BLaER1 (cell line): ENCODE results near the gene CNTFR.

Source experiments
- H3K27ac ChIP-seq: shearing (Covaris generic); formaldehyde crosslinking; 2 replicates; pipeline ENCODE4 v1.8.1; 2022
- H3K27me3 ChIP-seq: shearing (Covaris generic); formaldehyde crosslinking; 2 replicates; pipeline ENCODE4 v1.8.1; 2022
- H3K36me3 ChIP-seq: shearing (Covaris generic); formaldehyde crosslinking; 2 replicates; pipeline ENCODE4 v1.8.1; 2022
- H3K4me1 ChIP-seq: shearing (Covaris generic); formaldehyde crosslinking; 2 replicates; pipeline ENCODE4 v1.8.1; 2022
- H3K4me2 ChIP-seq: shearing (Covaris generic); formaldehyde crosslinking; 2 replicates; pipeline ENCODE4 v1.8.1; 2022
- H3K4me3 ChIP-seq: shearing (Covaris generic); formaldehyde crosslinking; 2 replicates; pipeline ENCODE4 v1.8.1; 2022
- H3K9ac ChIP-seq: shearing (Covaris generic); formaldehyde crosslinking; 2 replicates; pipeline ENCODE4 v1.8.1; 2022
- H3K9me3 ChIP-seq: shearing (Covaris generic); formaldehyde crosslinking; 2 replicates; pipeline ENCODE4 v1.8.1; 2022
- H4K20me1 ChIP-seq: shearing (Covaris generic); formaldehyde crosslinking; 2 replicates; pipeline ENCODE4 v1.8.1; 2022
- Cebpa-rat ChIP-seq: shearing (Covaris generic); IDR thresholded peaks from 2 replicates; pipeline ENCODE4 v1.8.1; 2022

The CNTFR gene

DNA sequence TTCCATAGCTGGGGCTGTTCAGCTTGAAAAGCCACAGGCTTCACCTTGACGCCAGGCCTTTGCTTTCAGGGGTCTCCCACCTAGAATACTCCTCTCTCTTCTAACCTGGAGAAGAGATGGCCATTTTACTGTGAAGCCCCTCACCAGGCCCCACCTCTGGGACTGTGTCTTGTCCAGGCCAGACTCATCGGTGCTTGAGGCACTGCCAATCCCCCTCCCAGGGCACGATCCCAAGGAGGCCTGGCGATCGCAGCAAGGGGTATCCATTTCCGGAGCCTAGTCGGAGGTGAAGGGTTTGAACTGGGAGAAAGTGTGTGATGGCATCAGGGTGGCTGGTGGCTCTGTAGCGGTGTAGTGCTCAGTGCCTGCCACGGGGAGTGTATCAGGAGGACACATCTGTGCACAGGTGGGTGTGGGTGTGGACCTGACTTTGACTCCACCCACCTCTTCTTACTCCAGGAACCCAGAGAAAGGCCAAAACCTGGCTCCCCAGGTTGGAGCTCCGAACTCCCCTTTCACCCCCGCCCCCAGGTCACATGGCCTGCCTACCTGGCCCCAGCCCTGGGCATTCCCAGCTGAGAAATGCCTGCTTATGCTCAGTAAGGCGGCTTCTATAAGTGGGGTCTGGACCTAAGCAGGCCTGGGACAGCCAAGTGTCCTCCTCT lies 39.4 kb downstream of the CNTFR start:
- no peak overlapping the region for H3K4me2 ChIP-seq
- no peak overlapping the region for H3K9ac ChIP-seq
- no peaks in the 10 kb centered on the region for H3K36me3 ChIP-seq
- no peaks in the 10 kb centered on the region for H3K9me3 ChIP-seq
- H3K27ac ChIP-seq = no peak overlapping the region
- no peaks in the 10 kb centered on the region for H3K27me3 ChIP-seq
- H3K4me1 ChIP-seq = peaks cover 29% of the 10 kb centered on the region
- H4K20me1 ChIP-seq = peaks cover 10% of the 10 kb centered on the region; the same call in 1 of the 2 replicates
- H3K4me3 ChIP-seq = no peak overlapping the region
- no peak for TF ChIP-seq Cebpa-rat

DNA sequence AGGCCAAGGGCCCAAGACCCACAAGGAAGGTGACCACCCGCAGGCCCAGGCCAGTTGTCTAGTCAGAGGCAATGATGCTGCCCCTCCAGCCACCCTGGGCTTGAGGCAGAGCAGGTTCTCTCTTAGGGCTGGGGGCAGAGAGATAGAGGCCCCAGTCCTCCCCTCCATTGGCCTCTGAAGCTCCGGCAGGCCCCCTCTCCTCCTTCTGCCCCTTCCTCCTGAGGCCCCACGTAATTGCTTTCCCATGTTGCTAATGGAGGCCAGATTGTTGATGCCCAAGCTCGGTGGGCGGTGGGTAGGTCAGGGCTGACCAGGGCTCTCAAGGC lies 40.2 kb downstream of the CNTFR start:
- Histone ChIP-seq H3K4me2 (no peak overlapping the region), H3K9ac (no peak overlapping the region), H3K9me3 (no peaks in the 10 kb centered on the region), H3K4me1 (peaks cover 21% of the 10 kb centered on the region), H4K20me1 (peaks cover 10% of the 10 kb centered on the region; the same call in 1 of the 2 replicates), H3K36me3 (no peaks in the 10 kb centered on the region), H3K27me3 (no peaks in the 10 kb centered on the region), H3K4me3 (no peak overlapping the region), H3K27ac (no peak overlapping the region)
- no peak for TF ChIP-seq Cebpa-rat

DNA sequence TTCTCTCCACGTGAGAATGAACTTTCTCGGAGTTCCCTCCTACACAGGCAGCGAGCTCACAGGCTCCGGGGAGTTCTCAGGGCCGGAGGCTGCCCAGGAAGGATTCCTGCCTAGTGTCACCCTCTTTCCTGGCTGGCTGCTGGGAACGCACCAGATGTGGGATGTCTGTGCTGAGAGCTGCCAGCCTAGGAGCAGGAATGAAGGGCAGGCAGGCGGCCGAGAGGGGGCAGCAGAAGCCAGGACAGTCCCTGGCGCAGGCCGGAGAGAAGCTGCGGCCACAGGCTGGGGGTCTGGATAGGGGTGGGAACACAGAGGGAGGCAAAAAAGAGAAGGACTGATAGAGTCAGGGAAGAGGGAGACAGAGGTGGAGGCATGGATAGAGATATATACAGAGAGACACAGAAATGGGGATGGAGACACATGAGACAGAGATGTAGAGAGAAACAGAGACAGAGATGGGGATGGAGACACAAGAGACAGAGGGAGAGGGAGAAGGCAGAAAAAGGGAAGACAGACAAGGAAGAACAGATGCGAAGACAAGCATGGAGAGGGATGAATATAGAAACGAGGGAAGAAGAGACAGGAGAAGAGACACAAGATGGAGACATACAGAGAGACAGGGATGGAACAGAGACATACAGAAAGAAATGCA lies 41.4 kb downstream of the CNTFR start:
- TF ChIP-seq Cebpa-rat = no peak
- no peak overlapping the region for H3K4me2 ChIP-seq
- no peaks in the 10 kb centered on the region for H3K36me3 ChIP-seq

DNA sequence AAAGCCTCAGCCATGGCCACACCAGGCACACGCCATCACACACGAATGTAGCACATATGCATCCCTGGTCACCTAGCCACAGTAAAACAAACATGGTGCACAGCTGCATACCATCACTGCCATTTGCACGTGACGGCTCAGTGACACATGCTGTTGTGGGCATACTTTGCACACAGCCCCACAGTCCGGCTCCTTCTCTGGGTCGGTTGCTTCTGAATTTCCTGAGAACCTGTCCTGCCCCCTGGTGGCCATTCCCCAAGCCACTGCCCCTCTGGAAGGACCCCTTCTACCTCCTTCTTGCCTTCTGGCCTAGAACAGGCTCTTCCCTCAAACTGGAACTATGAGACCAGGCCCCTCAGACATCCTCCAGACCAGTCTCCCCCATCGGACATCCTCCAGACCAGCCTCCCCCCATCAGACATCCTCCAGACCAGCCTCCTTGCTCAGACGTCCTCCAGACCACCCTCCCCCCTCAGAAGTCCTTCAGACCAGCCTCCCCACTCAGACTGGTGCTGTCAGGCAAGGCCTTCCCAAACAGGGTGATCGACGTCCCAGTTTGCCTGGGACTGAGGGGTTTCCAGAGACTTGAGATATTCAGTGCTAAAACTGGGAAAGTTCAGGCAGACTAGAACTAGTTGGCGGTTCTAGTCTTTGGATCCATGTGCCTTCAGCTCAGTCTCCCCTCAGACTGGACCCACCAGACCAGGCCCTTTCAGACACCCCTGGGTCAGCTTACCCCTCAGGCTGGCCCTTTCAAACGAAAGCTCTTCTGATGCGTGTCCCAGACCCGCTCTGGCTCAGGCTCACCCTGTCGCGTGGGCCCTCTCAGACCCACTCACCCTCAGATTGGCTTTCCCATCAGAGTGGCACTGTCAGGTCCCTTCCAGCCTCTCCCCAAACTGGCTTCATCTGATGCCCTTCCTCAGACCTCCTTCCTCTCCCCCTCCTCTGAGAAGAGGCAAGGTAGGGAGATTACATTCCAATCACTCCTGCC lies 42.4 kb downstream of the CNTFR start:
- no peaks in the 10 kb centered on the region for H4K20me1 ChIP-seq
- H3K27ac ChIP-seq = no peak overlapping the region
- no peaks in the 10 kb centered on the region for H3K27me3 ChIP-seq
- no peaks in the 10 kb centered on the region for H3K4me1 ChIP-seq
- no peak for TF ChIP-seq Cebpa-rat
- no peaks in the 10 kb centered on the region for H3K36me3 ChIP-seq
- H3K9me3 ChIP-seq = no peaks in the 10 kb centered on the region
- H3K9ac ChIP-seq = no peak overlapping the region
- no peak overlapping the region for H3K4me2 ChIP-seq
- H3K4me3 ChIP-seq = no peak overlapping the region

More for the DNA sequence above, 41.4 kb downstream of the CNTFR start:
- H4K20me1 ChIP-seq = peaks cover 1% of the 10 kb centered on the region; the same call in 1 of the 2 replicates
- H3K4me3 ChIP-seq = no peak overlapping the region
- no peak overlapping the region for H3K9ac ChIP-seq
- H3K4me1 ChIP-seq = peaks cover 8% of the 10 kb centered on the region
- no peaks in the 10 kb centered on the region for H3K9me3 ChIP-seq
- no peaks in the 10 kb centered on the region for H3K27me3 ChIP-seq
- no peak overlapping the region for H3K27ac ChIP-seq

DNA sequence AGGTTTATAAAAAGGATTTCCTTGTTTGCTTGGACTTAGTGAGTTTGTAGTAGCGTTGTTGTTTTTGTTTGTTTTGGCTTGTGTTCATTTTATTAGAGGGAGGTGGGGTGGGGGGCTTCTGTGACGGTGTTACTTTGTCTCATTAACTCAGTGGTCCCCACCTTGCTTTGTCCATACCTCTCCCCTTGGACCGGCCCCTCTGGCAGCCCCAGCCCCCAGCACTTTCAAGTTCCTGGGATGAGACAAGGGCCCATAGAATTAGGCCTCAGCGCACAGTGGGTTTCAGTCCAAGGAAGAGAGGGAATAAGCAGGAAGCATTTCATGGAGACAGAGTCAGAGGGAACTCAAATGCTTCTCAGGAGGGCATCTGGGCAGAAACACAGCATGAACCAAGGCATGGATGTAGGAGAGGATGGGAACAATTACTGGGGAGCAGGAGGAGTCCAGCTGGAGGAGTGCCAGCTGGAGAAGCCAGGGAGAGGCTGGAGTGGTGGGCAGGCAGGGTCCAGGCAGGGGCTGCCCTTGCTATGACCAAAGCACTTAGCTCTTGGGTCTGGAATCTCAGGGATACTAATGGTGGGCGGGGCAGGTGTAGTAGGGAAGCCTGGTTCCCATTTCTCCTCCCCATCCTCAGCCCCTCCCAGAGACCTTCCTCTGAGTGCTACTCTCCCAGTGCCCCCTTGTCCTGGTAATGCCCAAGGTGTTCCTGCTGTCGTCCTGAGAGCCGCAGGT lies 43.3 kb downstream of the CNTFR start:
- Histone ChIP-seq H3K4me3 (no peak overlapping the region), H3K4me2 (no peak overlapping the region), H4K20me1 (no peaks in the 10 kb centered on the region), H3K9me3 (no peaks in the 10 kb centered on the region), H3K36me3 (no peaks in the 10 kb centered on the region), H3K27me3 (no peaks in the 10 kb centered on the region), H3K27ac (no peak overlapping the region), H3K4me1 (no peaks in the 10 kb centered on the region), H3K9ac (no peak overlapping the region)
- no peak for TF ChIP-seq Cebpa-rat

DNA sequence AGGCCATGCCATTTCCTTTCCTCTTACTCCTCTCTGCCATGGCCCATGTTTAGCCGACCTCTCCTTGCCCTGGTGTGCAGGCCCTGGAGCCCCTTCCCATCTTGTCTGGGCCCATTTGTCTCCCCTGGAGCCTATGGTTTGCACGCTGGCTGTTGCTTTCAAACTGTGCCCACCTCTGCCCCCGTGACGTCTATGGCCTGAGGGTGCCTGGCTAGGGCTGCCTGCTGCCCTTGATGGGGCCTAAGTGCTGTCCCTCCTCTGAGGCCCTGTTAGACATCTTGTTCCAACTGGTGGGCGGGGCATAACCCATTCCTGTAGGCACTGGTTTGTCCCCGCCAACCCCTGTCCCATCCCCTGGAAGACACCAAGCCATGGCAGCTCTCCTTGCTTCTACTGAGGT lies 44.0 kb downstream of the CNTFR start:
- TF ChIP-seq Cebpa-rat = no peak
- H3K4me3 ChIP-seq = no peak overlapping the region
- no peak overlapping the region for H3K27ac ChIP-seq
- H3K9ac ChIP-seq = no peak overlapping the region
- no peaks in the 10 kb centered on the region for H3K9me3 ChIP-seq
- H3K4me1 ChIP-seq = no peaks in the 10 kb centered on the region
- no peaks in the 10 kb centered on the region for H4K20me1 ChIP-seq
- H3K36me3 ChIP-seq = no peaks in the 10 kb centered on the region
- no peak overlapping the region for H3K4me2 ChIP-seq
- no peaks in the 10 kb centered on the region for H3K27me3 ChIP-seq

DNA sequence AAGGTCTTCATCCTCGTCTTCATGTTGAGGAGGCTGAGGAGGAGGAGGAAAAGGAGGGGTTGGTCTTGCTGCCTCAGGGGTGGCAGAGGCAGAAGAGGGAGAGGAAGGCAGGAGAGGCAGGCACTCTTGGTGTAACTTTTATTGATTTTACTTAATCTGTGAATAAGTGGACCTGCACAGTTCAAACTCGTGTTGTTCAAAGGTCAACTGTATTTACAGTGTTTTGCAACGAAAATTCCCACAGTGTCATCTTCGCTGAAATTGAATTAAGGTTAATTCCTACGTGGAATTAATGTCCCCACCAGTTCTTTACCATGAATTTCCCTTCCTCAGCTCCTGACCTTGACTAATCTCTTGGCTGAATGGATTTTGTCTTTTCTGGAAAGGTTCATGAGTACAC lies 45.5 kb downstream of the CNTFR start:
- H4K20me1 ChIP-seq = no peaks in the 10 kb centered on the region
- no peaks in the 10 kb centered on the region for H3K36me3 ChIP-seq
- no peak for TF ChIP-seq Cebpa-rat
- H3K27ac ChIP-seq = no peak overlapping the region
- H3K9ac ChIP-seq = no peak overlapping the region
- no peaks in the 10 kb centered on the region for H3K9me3 ChIP-seq
- no peak overlapping the region for H3K4me2 ChIP-seq
- H3K4me1 ChIP-seq = no peaks in the 10 kb centered on the region
- no peak overlapping the region for H3K4me3 ChIP-seq
- no peaks in the 10 kb centered on the region for H3K27me3 ChIP-seq

DNA sequence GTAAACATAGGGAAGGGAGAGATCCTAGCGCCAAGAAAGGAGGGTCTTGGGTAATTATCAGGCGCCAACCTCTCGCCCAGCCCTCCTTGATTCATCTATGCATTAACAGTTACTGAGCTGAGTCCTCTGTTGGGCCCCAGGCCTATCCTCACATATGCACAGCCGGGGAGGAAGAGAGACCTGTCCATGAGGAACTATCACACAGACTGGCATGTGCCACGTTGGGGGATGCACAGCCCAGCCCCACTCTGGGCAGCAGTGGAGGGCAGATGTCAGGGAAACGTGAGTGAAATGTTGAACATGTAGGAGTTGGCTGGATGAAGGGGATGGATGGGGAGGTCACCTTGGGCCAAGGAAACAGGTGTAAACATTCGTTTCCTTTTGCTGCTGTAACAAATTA lies 48.0 kb downstream of the CNTFR start:
- Histone ChIP-seq H3K4me1 (no peaks in the 10 kb centered on the region), H3K27me3 (no peaks in the 10 kb centered on the region), H3K9ac (no peak overlapping the region), H3K36me3 (no peaks in the 10 kb centered on the region), H3K9me3 (no peaks in the 10 kb centered on the region), H3K4me3 (no peak overlapping the region), H3K27ac (no peak overlapping the region), H4K20me1 (no peaks in the 10 kb centered on the region), H3K4me2 (no peak overlapping the region)
- TF ChIP-seq Cebpa-rat = no peak

DNA sequence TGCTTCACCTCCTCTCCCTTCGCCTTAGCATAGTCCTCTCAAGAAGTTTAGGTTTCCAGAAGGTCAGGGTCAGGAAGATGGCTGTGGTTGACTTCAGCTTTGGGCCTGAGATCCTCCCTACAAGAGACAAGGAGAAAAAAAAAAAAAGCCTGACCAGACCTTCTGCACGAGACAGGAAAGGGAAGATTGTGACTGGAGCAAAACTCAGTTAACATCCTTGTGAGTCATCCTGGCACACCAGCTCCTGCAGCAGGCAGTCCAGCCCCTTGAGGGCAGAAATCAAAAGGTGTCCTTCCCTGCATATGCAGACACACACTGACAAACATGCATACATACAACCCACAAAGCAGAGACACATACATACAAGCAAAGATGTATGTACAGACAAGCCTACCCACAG lies 48.7 kb downstream of the CNTFR start:
- Histone ChIP-seq H4K20me1 (no peaks in the 10 kb centered on the region), H3K9ac (no peak overlapping the region), H3K4me3 (no peak overlapping the region), H3K9me3 (no peaks in the 10 kb centered on the region), H3K27me3 (no peaks in the 10 kb centered on the region), H3K36me3 (no peaks in the 10 kb centered on the region), H3K4me2 (no peak overlapping the region), H3K27ac (no peak overlapping the region), H3K4me1 (no peaks in the 10 kb centered on the region)
- no peak for TF ChIP-seq Cebpa-rat
